Endometrial microvascular endothelial cells (primary cell): Measurements from ENCODE around the gene STX1B. TPM values are rescaled to one million over a fixed set of nuclear protein-coding genes. Genes with fewer than 3 reads are reported as not detected.
"Not testable (repeated sequence)": the region's sequence is repeated elsewhere in the genome, so short reads cannot be mapped to it uniquely, and the experiment has no call there.

Experiments
- in situ Hi-C: cut with HindIII; loops from 2 replicates; pipeline ENCODE4 v1.10.0; 2017; ENCODE audit warnings: low sequenced_read_pairs, low pct_unique_long_range_greater_than_20kb; ENCODE audit errors: inconsistent ontology term
- total RNA-seq: library from RNA; depleted of rRNA; stranded (reverse); fragments of >200 nt; gene quantifications from one replicate; pipeline ENCODE4 v1.2.3, GENCODE V29; 2015; ENCODE audit errors: inconsistent ontology term

The STX1B gene
- total RNA-seq, 1 donor from 2014 or later = not detected

DNA sequence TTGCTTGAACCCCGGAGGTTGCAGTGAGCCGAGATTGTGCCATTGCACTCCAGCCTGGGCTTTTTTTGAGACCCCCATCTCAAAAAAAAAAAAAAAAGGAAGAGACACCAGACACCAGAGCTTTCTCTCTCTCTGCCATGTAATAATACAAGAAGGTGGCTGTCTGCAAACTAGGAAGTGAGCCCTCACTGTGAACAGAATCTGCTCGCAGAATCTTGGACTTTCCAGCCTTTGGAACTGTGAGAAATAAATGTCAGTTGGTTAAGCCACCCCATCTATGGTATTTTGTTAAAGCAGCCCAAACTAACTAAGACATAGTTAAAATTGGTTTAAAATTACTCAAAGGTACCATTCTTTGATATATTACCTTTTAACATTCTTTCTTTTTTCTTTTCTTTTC, 10.1 kb upstream of the STX1B start:
- in situ Hi-C loops = no loop called here

DNA sequence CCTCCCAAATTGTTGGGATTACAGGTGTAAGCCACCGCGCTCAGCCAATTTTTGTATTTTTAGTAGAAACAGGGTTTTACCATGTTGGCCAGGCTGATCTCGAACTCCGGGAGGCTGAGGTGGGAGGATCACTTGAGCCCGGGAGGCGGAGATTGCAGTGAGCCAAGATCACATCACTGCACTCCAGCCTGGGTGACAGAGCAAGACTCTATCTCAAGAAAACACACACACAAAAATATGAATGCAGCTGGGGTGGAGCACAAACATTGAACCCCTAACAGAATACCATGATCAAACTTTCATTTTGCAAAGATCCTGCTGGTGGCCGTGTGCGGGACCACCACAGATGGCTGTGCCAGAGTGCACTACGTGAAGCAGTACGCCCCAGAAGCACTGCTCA, 7.3 kb upstream of the STX1B start:
- in situ Hi-C loops = not testable (repeated sequence)

DNA sequence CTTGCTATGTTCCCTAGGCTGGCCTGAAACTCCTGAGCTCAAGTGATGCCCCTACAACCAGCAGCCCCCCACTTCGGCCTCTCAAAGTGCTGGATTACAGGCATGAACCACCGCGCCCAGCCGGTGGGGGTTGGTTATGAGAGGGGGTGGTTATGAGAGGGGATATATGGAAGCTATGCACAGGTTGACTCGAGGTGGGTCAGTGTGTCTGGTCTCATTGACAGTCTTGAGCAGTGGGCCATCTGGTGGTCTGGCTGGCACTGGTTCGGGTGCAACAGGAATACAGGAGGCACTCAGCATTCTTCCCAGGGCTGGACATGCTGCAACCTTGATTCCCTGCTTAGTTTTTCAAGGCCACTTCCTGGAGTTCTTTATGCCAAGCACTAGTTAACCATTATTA, 5.6 kb upstream of the STX1B start:
- in situ Hi-C loops = no loop called here

DNA sequence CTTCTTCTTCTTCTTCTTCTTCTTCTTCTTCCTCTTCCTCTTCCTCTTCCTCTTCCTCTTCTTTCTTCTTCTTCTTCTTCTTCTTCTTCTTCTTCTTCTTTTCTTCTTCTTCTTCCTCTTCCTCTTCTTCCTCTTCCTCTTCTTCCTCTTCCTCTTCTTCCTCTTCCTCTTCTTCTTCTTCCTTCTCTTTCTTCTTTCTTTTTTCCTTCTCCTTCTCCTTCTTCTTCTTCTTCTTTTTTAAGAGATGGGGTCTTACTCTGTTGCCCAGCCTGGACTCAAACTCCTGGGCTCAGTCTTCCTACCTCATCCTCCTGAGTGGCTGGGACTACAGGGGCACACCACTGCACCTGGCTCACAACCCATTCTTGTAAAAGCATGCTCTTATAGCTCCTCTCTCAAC, 2.9 kb upstream of the STX1B start:
- in situ Hi-C loops = not testable (repeated sequence)

DNA sequence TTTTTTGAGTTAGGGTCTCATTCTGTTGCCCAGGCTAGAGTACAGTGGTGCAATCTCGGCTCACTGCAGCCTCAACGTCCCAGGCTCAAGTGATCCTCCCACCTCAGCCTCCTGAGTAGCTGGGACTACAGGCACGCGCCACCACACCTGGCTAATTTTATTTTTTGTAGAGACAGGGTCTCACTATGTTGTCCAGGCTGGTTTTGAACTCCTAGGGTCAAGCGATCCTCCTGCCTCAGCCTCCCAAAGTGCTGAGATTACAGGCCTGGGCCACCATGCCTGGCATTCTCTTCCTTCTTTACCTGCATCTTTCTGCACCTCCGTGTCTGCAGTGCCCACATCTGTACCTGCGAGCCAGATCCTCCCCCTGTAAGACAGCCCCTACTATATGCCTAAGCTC, 1.4 kb upstream of the STX1B start:
- in situ Hi-C loops = not testable (repeated sequence)

DNA sequence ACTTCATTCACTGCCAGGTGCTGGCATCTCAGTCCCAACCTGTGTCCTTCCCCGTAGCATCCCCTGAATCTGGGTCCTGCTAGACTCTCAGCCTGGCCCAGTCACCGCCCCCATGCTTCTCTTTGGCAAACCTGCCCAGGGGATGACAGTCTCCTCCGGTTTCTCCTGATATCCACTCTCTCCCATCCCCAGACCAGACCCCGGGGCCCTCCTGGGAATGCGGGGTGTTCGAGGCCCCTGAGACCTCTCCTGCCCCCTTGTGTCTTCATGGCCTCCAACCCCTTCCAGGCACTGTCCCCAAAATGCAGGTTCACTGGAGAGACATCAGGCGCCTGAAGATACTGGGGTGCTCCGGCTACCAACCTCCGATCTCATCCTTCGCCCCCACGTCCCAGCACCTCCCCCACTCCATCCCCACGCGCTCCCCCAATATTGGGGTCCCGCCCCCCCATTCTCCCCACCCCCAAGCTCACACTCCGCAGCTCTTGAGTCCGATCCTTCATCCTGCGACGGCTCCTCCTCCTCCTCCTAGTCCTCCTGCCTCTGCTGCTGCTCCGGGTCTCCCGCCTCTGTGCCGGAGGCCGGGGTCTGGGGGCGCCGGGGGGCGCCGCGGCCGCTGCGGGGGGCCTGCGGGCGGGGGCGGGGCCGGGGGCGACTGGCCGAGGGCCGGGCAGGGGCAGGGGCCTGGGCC, 399 bp downstream of the STX1B start:
- in situ Hi-C loops = no loop called here

DNA sequence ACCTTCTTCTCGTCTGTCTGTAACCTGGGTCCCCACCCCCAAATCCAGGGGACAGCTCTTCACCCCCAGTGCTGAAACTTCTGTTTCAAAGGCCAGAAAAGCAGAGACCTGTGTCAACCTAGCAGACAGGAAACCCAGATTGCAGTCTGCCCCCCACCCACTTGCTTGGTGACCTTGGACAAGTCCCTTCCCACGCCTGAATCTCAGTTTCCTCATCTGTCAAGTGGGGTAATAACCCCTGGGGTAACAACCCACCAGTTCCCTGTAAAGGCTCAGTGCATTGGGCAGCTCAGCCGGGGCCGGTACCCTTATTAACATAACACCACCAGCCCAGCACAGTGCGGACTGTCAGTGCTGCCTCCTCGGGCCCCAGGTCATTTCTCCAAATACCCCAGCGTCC, 1.3 kb downstream of the STX1B start:
- in situ Hi-C loops = no loop called here

DNA sequence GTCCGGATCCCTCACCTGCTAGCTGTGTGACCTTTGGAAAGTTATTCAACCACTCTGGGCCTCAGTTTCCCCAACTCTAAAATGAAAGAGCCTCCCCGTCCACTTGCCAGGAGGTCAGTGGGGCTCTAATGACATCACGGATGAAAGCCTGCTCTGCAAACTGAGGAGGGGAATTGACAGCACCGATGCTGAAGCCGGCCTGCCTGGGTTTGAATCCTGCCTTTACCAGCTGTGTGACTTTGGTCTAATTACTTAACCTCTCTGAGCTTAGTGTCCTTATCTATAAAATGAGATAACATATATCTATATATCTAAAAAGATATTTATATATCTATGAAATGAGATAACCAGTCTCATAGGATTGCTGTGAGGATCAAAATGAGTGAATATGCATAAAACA, 1.9 kb downstream of the STX1B start:
- in situ Hi-C loops = no loop called here

DNA sequence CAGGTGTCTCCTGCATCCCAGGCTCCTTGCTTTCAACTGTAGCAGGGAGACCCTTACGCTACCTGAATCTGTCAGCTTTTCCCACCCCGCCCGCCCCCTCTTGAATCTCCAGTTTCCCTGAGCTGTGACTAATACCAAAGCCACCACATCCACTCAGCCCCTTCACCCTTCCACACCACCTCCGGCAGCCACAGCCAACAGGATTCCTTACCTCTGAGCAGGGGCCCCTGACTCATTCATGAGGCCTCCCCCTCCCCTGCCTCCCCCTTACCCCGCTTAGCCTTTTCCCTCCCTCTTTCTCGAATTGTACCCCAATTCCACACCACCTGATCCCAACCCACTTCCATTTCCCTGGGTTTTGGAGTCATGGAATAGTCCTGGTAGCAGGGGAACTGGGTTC, 2.3 kb downstream of the STX1B start:
- in situ Hi-C loops = no loop called here

DNA sequence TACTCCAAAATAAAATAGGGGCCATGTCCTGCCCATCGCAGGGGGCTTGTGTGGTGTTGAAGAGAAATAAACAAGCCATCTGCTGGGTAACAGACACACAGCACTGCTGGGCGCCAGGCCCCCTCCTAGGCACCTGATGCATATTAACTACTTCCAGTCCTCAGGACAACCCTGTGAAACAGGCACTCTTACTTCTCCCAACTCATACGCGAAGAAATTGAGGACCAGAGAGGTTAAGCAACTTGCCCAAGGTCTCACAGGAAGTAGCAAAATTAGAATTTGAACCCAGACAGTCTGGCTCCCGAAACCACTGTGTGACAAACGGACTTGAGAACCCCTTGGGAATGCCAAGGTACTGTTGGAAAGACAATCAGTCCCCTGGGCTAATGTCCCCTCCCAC, 2.8 kb downstream of the STX1B start:
- in situ Hi-C loops = no loop called here

DNA sequence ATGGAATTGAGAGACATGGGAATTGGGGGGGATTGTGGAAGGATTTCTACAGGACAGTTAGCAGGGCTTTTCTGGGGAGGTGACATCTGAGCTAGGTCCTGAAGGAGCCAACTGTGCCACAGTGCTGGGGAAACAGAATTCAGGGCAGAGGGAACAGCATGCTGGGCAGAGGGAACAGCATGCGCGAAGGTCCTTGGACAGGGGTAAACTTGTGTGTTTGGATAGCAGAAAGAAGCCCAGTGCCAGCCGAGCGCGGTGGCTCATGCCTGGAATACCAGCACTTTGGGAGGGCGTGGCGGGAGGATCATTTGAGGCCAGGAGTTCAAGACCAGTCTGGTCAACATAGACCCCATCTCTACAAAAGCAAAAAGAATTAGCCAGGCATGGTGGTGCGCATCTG, 3.8 kb downstream of the STX1B start:
- in situ Hi-C loops = no loop called here

DNA sequence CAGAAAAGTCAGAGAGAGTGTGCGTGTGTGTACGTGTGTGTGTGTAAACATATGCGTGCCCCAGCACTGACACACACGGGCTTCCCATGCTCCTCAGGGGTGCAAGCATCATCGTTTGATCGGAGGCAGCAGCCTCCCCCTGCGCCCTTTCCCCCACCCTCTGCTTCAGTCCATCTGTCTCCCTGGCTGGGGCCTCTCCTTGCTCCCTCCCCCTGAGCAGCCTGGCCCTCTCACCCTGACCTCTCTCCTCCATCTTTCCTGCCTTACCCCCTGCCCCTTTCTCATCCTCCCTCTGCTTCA, 4.4 kb downstream of the STX1B start:
- in situ Hi-C loops = no loop called here

DNA sequence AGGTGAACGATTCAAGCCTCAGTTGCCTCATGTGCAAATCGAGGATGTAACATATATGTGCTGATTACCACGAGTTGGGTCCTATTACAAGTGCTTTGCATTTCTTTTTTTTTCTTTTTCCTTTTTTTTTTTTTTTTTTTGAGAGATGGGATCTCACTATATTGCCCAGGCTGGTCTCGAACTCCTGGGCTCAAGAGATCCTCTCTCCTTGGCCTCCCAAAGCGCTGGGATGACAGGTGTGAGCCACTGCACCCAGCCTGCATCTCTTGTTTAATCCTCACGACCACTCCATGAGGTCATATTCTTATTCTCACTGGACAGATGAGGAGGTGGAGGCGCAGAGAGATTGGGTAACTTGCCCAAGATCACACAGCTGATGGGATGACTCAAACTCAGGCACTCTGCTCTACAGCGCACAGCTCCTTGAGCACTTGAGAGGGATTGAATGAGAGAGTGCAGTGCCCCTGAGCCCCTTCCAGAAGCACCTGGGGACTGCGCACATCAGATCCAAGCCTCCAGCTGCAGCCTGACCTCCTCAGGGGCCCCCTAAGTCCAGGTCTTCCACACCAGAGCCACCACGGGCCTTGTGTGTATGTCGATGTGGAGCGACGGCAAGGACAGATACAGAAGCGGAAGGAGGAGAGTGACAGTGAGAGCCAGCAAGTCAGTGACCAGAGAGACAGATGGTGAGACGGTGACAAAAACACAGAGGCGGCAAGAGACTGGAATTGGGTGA, 4.9 kb downstream of the STX1B start:
- in situ Hi-C loops = no loop called here

DNA sequence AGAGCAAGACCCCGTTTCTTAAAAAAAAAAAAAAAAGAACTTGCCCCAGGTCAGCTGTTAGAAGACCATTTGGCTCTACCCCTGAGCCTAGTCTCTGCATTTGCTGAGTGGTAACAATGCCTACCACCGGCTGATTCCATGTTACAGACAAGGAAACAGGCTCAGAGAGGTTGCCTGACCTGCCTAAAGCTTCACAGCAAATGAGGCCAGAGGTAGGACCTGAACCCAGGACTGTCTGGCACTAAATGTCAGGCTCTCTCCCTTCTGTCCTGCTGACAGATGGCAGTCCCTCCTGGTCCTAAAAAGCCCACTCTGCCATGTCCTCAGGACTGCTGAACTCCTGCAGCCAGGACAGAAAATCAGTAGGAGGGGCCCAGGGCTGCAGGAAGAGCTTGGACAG, 5.8 kb downstream of the STX1B start:
- in situ Hi-C loops = no loop called here

DNA sequence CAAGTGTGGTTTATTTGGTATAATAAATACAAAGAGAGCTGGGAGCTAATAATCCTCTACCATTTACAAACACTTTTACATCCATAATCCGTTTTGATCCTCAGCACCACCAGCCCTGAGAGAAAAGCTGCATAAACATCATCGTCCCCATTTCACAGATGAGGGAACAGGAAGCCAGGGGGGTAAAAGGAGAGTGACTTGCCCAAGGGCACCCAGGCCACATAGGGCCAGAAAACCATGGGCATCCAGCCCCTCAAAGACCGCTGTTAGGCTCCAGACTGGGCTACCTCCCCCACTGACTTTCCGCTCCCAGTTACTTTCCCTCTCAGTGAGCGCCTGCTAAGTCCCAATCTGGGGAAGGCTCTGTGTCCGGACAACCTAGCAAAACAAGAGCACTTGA, 6.7 kb downstream of the STX1B start:
- in situ Hi-C loops = no loop called here

DNA sequence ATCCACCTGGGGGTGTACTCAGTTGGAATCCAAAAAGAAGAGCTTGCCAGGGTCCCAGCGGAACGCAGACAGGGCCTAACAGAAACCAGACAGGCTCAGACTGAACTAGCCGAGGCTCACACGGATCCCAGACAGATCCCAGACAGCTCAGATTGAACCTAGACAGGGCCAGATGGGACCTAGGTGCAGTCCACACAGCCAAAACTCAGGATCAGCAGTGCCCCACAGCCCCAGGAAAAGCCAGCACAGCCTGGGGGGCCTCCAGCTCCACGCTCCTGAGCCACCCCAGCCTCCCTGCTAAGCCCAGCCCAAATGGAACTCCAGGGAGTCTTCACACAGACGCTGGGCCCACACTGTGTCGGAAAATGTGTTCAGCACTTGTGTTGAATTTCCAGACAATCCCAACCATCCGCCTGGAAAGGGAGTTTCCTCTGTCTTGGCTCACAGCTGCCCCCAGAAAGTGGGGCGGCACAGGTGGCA, 7.5 kb downstream of the STX1B start:
- in situ Hi-C loops = no loop called here

DNA sequence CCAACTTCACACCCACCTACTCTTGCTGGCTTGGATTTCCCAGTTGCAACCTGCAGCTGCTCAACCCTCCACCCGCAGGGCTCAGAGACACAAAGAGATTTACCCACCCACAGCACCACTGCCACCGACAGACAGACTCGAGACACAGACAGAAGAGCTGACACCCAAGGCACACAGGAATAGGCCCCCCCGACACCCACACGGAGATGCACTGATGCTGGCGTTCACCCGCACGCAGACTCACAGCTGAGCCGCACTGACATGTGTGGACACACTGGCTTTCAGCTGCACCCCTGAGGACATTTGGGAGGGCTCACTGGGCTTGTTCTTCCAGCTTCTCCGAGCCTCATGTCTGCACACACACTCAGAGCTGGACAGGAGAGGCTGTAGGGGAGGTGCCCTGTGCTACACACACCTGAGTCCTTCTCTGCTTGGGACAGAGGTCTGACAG, 8.2 kb downstream of the STX1B start:
- in situ Hi-C loops = no loop called here

DNA sequence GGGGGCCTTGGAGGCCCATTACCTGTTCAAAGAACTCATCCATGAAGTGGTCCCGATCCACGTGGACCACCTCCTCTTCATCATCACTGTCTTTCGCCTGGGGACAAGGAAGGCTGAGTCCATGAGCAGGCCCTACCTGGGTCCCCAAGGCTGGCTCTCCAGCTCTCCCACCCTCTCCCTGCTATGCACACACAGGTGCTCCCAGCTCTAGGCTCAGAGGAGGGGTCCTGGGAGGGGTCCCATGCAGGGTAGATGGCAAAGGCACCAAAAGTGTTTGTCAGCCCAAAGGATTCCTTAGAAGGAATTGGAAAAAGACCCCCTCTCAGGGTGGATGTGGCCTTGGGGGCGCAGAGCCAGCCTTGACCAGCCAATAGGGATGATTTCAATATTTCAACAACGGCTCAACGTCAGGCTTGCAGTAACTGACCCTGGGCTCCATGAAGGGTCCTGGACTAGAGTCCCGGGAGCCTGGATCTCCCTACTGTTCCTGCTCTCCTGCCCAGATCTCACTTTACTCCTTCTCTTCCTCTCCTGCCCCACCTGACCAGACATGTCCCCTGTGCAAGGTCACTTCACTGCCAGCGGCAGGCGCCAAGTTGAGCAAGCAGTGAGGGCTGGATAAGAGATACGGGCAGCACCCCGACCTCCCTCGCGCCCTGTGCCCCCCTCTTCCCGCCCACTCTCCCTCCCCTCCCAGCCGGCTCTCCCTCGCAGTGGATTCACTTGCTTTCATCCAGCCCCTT, 8.8 kb downstream of the STX1B start:
- in situ Hi-C loops = no loop called here

DNA sequence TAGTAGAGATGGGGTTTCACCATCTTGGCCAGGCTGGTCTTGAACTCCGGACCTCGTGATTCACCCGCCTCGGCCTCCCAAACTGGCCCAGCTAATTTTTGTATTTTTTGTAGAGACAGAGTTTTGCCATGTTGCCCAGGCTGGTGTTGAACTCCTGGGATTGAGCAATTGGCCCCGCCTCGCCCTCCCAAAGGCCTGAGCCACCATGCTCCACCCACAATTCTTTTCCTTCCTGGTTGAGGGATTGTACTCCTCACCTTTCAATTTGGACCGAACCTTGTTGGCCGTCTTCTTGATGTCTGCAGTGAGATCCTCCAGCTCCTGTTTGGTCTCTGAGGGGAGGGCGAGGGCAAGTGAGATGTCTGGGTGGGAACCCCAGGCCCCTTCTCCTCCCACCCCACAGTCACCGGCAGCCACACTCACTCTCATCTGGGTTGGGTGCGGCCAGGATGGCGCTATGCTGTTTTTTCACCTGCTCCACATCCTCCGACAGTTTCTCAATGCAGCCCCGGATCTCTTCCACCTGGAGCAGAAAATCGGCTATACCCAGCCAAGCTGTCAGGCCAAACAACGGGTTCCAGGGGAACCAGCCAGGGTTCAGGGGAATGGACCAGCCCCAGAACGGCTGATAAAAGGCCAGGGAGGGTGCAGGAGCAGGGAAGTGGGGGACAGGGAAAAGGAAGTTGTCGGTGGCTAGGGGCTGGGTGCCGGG, 9.6 kb downstream of the STX1B start:
- in situ Hi-C loops = no loop called here
